Neural cell (in vitro differentiated cells): ENCODE results near the gene ST3GAL4. TPM values are rescaled to one million over a fixed set of nuclear protein-coding genes. Genes with fewer than 3 reads are reported as not detected.

Experiments used
- H2AFZ ChIP-seq: fragments of 200-600, 300-800 bp; sonication (generic), shearing (Covaris generic); 2 replicates; pipeline ENCODE4 v1.6.0; 2014; ENCODE audit warnings: low read depth, mild to moderate bottlenecking, antibody characterized with exemption, low read length, moderate library complexity
- H3F3A ChIP-seq: fragments of 200-600 bp; shearing (Covaris generic); 2 replicates; pipeline ENCODE4 v1.6.1; 2016; ENCODE audit warnings: mild to moderate bottlenecking, moderate library complexity, mixed read lengths, antibody characterized with exemption, low read length; ENCODE audit not compliant: insufficient read depth, poor library complexity, severe bottlenecking
- H3K27ac ChIP-seq: fragments of 200-600, 300-800 bp; sonication (generic), shearing (Covaris generic); 2 replicates; pipeline ENCODE4 v1.5.1; 2014; ENCODE audit warnings: mild to moderate bottlenecking, low read length, moderate library complexity
- H3K27me3 ChIP-seq: fragments of 300-800, 200-600 bp; sonication (generic), shearing (Covaris generic); 2 replicates; pipeline ENCODE4 v1.6.0; 2014; ENCODE audit warnings: mild to moderate bottlenecking, low read depth, low read length, moderate library complexity; ENCODE audit not compliant: insufficient read depth
- H3K36me3 ChIP-seq: fragments of 300-800, 200-600 bp; sonication (generic), shearing (Covaris generic); 2 replicates; pipeline ENCODE4 v1.5.1; 2014; ENCODE audit warnings: mild to moderate bottlenecking, antibody characterized with exemption, low read length, moderate library complexity; ENCODE audit not compliant: insufficient read depth
- H3K4me2 ChIP-seq: fragments of 300-800, 200-600 bp; sonication (generic), shearing (Covaris generic); 2 replicates; pipeline ENCODE4 v1.6.0; 2014; ENCODE audit warnings: mild to moderate bottlenecking, low read length
- H3K4me3 ChIP-seq: fragments of 300-800, 200-600 bp; sonication (generic), shearing (Covaris generic); 2 replicates; pipeline ENCODE4 v1.5.1; 2014; ENCODE audit warnings: mild to moderate bottlenecking, low read length, moderate library complexity
- H3K79me2 ChIP-seq: fragments of 200-600 bp; shearing (Covaris generic); replicated peaks from 2 replicates; pipeline ENCODE4 v1.6.0; 2014; ENCODE audit warnings: mild to moderate bottlenecking, low read length, moderate library complexity; ENCODE audit not compliant: insufficient read depth
- H3K9ac ChIP-seq: fragments of 300-800, 200-600 bp; sonication (generic), shearing (Covaris generic); 2 replicates; pipeline ENCODE4 v1.6.1; 2016; ENCODE audit warnings: mild to moderate bottlenecking, low read length, mixed read lengths
- H3K9me2 ChIP-seq: fragments of 200-600 bp; shearing (Covaris generic); 2 replicates; pipeline ENCODE4 v1.6.1; 2016; ENCODE audit warnings: mild to moderate bottlenecking, low read length, mixed read lengths; ENCODE audit not compliant: insufficient read depth
- H3K9me3 ChIP-seq: fragments of 200-600, 300-800 bp; sonication (generic), shearing (Covaris generic); 2 replicates; pipeline ENCODE4 v1.6.1; 2016; ENCODE audit warnings: mild to moderate bottlenecking, mixed run types, low read length, moderate library complexity, mixed read lengths
- H4K20me1 ChIP-seq: fragments of 200-600 bp; shearing (Covaris generic); 2 replicates; pipeline ENCODE4 v1.6.1; 2016; ENCODE audit warnings: mild to moderate bottlenecking, mixed run types; ENCODE audit not compliant: insufficient read depth
- CTCF ChIP-seq: fragments of 450-650 bp; IDR thresholded peaks from 2 replicates; pipeline ENCODE4 v1.5.1; 2014; ENCODE audit warnings: antibody characterized with exemption, mild to moderate bottlenecking, moderate library complexity; ENCODE audit not compliant: poor library complexity, severe bottlenecking
- EP300 ChIP-seq: fragments of 450-650 bp; conservative IDR thresholded peaks from 2 replicates; pipeline ENCODE4 v1.6.1; 2014; ENCODE audit warnings: antibody characterized with exemption, mild to moderate bottlenecking, moderate library complexity; ENCODE audit not compliant: poor library complexity, severe bottlenecking
- EZH2 ChIP-seq: fragments of 200-600, 300-800 bp; shearing (Covaris generic), sonication (generic); IDR thresholded peaks from 2 replicates; pipeline ENCODE4 v1.6.1; 2014; ENCODE audit warnings: antibody characterized with exemption, low read length, borderline replicate concordance, mild to moderate bottlenecking; ENCODE audit not compliant: insufficient read depth, poor library complexity, severe bottlenecking
- MXI1 ChIP-seq: fragments of 450-650 bp; conservative IDR thresholded peaks from 2 replicates; pipeline ENCODE4 v1.6.1; 2014; ENCODE audit warnings: antibody characterized with exemption, mild to moderate bottlenecking; ENCODE audit not compliant: poor library complexity, severe bottlenecking
- POLR2AphosphoS5 ChIP-seq: IDR thresholded peaks from 2 replicates; pipeline ENCODE4 v1.6.1; 2012
- RAD21 ChIP-seq: fragments of 450-650 bp; conservative IDR thresholded peaks from 2 replicates; pipeline ENCODE4 v1.6.1; 2014; ENCODE audit warnings: antibody characterized with exemption, mild to moderate bottlenecking, moderate library complexity
- REST ChIP-seq: IDR thresholded peaks from 2 replicates; pipeline ENCODE4 v1.6.1; 2012; ENCODE audit warnings: borderline replicate concordance
- SMC3 ChIP-seq: fragments of 450-650 bp; conservative IDR thresholded peaks from 2 replicates; pipeline ENCODE4 v1.6.1; 2014; ENCODE audit warnings: antibody characterized with exemption, mild to moderate bottlenecking, moderate library complexity; ENCODE audit not compliant: poor library complexity
- TAF1 ChIP-seq: IDR thresholded peaks from 2 replicates; pipeline ENCODE4 v1.6.1; 2012; ENCODE audit warnings: low read depth
- polyA plus RNA-seq: library from polyadenylated mRNA; depleted of rRNA; stranded (reverse); fragments of >200 nt; gene quantifications from 2 replicates; pipeline ENCODE4 v1.2.3, GENCODE V29; 2014

Gene ST3GAL4
- polyA plus RNA-seq, 1 donor from 2014 or later, result 46.1 TPM

GRCh38 chr11:126433989-126434949 lies 78.8 kb downstream of the ST3GAL4 start:
- H3K4me3 ChIP-seq, result no peak overlapping the region
- H3K36me3 ChIP-seq, result no peaks in the 10 kb centered on the region
- H3K27me3 ChIP-seq, result no peaks in the 10 kb centered on the region
- no peak overlapping the region for H3K27ac ChIP-seq
- H4K20me1 ChIP-seq, result no peaks in the 10 kb centered on the region
- no peaks in the 10 kb centered on the region for H3F3A ChIP-seq
- H3K9ac ChIP-seq, result no peak overlapping the region
- H3K9me2 ChIP-seq, result no peaks in the 10 kb centered on the region
- H2AFZ ChIP-seq, result no peak overlapping the region
- H3K4me2 ChIP-seq, result no peak overlapping the region
- TF ChIP-seq MXI1 (no peak), REST (no peak), POLR2AphosphoS5 (no peak), TAF1 (no peak), RAD21 (no peak), EZH2 (no peak), CTCF (no peak), EP300 (no peak), SMC3 (no peak)
- H3K9me3 ChIP-seq, result no peaks in the 10 kb centered on the region
- no peaks in the 10 kb centered on the region for H3K79me2 ChIP-seq

- Histone ChIP-seq H2AFZ (no peak overlapping the region), H3K4me2 (no peak overlapping the region), H3K27me3 (no peaks in the 10 kb centered on the region), H3K36me3 (no peaks in the 10 kb centered on the region), H3K9me3 (no peaks in the 10 kb centered on the region), H3K27ac (no peak overlapping the region), H4K20me1 (no peaks in the 10 kb centered on the region), H3K79me2 (no peaks in the 10 kb centered on the region), H3K9me2 (no peaks in the 10 kb centered on the region), H3F3A (no peaks in the 10 kb centered on the region), H3K4me3 (no peak overlapping the region), H3K9ac (no peak overlapping the region)
- TF ChIP-seq SMC3, result no peak
- TF ChIP-seq REST, result no peak
- no peak for TF ChIP-seq MXI1
- TF ChIP-seq EP300, result no peak
- no peak for TF ChIP-seq TAF1
- TF ChIP-seq CTCF, result no peak
- no peak for TF ChIP-seq RAD21
- TF ChIP-seq EZH2, result no peak
- no peak for TF ChIP-seq POLR2AphosphoS5
Observed at GRCh38 chr11:126434950-126435335, 79.5 kb downstream of the ST3GAL4 start.
